ENCODE data around the gene STX19.
"Not testable (repeated sequence)": the region's sequence is repeated elsewhere in the genome, so short reads cannot be mapped to it uniquely, and the experiment has no call there.

Gene STX19, protein sequence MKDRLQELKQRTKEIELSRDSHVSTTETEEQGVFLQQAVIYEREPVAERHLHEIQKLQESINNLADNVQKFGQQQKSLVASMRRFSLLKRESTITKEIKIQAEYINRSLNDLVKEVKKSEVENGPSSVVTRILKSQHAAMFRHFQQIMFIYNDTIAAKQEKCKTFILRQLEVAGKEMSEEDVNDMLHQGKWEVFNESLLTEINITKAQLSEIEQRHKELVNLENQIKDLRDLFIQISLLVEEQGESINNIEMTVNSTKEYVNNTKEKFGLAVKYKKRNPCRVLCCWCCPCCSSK

DNA sequence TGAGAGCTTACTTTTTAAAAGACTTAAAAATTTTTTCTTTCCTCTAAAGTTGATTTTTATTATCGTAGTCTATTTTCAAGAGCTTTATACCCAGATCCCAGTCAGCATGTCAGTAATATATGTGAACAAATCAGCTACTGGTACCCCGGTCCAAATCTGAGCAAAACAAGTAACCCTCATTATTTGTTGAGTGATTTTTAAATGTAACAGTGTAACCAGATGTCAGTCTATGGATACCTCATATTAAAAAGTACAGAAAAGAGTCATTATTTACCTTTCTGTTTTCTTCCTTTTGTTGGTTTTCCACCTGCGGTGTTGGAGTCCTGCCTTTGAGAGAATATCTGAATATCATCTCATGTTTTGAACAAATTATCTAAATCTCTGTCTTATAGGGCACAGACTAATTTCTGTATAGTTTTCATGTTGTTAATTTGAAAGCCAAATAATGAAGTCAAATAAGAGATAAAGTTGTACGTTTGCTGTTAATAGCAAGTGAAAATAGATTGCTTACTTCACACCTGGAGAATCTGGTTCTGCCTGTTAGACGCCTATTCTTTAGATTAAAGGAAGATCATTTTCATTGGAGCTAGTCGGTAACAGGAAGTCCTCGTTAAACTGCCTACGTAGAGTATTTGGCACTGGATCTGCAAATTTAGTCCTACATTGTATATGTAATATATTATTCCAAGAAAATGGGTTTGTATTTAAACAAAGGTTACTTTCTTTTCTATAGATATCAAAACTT is at the start of gene STX19:
TSS of gene STX19 (minus strand) at position 505 of the 745 bp plus-strand sequence. CDS start 13,328 bp downstream, outside the sequence.
- no peak for DNase-seq (ENCODE audit: low read depth)

DNA sequence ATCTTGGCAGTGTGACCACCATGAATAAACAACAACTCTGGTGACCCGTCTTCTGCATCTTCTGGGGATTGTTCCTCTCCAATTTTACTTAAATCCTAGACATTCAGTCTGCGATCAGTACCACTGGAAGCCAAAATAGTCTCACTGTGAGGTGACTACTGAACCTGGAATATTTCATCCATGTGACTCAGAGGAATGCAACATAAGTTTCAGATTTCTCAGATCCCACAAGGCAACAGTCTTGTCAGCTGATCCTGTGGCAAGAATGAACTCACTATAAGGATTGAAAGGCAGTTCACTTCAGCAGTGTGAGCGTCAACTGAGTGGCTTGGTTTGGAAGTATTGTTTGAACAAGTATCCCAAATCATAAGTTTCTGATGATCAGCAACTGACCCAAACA is 47.7 kb upstream of the STX19 start:
- no peak for DNase-seq (ENCODE audit: low read depth)

DNA sequence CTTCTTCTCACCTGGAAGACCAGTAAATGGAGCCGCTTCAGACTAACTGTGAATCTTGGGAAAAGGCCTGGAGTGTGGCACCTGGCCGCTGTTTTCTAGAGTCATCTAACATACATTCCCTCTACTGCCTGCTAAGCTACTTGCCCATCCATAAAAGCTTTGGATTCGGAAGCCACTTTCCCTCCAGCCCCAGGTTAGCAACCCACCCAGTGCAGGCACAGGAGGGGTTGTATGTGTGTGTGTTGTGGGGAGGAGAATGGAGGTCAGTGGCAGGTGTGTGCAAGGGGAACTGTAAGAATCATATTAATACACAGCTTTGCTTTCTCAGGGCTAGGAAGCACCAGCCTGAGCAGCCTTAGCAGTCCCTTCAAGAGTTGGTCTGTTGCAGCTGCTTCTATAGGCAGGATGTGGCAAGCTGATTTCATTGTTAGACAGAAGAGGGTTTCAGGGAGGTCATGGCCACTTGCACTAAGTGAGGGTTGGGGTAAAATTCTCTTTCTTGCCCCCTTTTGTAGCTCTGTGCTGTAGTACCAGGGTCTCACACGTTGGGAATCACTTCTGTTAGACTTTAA is 43.4 kb upstream of the STX19 start:
- DNase-seq (ENCODE audit: low read depth): no peak

DNA sequence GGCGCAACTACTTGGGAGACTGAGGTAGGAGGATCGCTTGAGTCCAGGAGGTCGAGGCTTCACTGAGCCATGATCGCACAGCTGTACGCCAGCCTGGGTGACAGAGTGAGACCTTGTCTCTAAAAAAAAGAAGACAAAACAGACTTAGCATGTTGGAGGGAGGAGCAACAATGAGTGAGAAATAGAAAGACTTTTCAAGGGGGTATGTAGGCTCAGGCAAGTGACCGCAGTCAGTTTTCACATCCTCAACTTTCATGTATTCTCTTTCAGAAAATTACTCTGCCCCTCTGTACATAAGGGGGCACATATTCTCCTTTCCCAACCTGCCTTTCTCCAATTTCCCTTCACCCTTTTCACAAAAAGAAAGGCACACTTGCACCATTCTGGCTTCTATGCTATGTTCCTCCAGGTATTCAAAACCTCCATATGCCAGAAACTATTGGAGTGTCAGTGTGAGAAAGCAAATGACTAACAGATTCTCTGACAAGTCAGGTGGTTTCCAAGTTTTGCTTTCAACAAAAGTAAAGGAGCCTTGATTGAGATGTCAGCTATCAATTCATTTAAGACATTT is 42.0 kb upstream of the STX19 start:
- no peak for DNase-seq (ENCODE audit: low read depth)

DNA sequence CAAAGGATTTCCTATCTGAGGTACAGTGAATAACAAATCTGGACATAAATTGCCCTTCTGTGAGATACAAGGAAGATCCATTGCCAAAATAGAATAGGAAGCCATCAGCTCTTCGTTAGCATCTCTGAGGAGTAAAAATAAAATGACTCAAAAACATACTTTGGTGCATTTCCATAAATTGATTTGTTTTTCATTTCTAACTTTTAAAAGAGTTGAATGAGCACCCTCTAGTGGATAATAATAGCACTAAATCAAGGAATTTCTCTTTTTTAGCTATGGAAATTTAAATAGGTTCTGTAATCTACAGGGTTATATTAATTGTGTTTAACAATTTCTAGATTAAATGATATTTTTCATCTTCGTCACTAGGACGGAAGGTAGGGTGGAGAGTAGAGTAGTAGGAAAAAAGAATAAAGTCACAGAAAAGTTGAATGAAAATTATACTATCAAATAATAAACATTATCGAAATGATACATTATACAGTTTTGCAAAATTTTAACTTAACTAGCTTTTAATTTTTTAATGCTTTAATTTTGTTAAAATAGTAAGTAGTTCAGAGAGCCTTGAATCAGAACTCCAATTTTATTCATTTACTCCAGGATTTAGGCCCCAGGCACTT is 40.9 kb upstream of the STX19 start:
- DNase-seq (ENCODE audit: low read depth): no peak

DNA sequence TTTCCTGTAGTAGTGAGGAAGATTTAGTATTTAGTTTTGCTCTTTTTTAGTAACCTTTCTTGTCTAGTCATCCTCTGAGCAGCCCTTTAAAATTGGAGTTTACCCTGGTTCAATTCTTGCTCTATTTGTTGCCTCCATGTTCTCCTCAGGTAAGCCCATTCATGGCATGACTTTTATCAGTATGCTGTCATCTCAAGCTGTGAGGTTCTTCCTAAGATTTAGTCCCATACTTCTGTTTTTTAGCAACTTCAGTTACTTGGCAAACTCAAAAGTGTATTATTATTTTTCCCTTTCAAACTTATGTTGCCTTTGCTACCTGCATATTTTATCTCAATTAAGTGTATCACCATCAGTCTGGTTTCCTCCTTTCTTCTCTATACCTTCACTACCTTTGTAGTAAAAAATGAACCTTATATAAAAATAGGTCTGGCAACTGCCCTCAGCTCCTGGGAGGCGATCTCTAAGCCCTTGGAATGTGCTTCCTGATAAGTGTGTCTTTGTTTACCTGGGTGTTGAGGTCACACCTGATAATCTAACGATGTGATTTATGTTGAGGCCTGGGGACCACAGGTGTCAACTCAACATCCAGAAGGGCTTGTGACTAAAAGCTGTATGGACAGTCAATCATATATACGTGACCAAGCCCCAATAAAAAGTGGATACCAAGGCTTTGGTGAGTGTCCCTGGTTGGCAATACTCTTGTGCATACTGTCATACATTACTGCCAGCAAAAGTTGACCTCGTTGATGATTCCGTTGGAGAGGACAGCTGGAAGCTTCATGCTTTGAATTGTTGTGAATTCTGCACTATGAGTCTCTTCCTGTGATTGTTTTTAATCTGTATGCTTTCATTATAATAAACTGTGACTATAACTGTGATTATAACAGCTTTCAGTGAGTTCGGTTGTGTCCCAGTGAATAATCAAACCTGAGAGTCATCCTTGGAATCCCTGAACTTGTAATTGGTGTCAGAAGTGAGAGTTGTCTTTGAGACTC is 38.4 kb upstream of the STX19 start:
- no peak for DNase-seq (ENCODE audit: low read depth)

DNA sequence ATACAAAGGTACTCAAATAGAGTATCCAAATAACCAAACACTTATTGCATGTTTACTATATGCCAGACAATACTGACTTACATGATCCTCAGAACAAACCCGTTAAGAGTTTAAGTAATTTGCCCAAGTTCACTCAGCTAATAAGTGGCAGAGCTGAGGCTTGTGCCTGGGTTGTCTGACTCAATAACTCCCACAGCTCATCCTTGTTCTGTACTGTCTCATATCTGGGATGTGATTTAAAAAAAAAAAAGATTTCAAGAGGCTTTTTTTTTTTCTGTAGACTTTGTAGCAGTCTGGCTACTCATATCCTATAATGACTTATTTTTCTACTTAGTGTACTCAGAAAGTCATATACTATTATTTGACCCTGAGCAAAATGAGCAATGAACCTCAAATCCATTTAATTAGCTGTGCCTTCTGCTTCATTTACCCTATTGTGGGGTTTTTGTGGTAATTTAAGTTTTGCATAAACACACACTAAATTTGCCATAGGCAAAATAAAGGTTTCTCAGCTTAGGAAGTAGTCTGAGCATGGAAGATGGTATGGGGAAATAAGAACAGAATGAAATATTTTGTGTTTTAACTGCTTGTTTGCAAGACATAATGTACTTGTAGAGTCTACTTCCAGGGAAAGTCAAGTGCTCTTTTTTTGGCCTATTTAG is 37.6 kb upstream of the STX19 start:
- no peak for DNase-seq (ENCODE audit: low read depth)

DNA sequence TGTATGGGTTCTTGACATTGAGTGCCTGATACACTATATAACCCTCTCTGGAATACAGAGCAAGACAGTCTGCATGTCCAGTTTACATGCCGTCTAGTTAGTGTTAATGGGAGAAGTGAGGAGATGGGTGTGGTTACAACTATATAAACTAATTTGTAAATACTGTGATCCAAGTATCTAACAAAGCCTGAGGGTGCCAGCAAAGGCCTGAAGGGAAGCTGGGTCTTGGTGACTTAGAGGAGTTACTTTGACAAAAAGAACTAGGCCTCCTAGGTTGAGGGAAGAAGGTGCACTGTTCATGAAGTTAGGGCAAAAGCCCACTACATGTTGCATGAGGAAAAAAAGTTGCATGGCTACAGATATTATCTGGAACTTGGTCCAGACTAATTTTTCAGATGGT is 36.7 kb upstream of the STX19 start:
- DNase-seq (ENCODE audit: low read depth): no peak

DNA sequence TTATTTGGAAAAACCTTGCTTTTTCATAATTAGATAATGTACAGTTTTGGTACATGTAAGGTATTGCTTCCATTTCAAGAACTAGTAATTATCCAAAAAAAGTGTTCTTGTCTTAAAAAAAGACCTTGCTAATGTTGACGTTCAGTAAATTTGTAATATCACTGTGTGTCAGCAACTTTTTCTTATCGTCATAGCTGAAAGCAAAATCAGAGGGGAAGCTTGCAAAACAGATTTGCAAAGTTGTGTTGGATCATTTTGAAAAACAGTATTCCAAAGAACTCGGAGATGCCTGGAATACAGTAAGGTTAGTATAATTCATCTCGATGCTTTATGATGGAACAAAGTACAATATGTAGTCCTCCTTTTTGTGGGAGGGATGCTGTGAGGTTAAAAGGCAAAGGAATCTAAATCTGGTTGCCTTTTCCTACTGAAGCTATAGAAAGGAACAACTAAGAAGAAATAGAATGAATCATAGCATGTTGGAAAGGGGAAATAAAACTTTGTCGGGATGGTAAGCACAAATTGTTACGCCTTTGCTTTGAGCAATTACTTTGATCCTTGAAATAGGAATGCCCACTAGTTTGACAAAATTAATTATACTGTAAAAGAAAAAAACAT is 36.0 kb upstream of the STX19 start:
- no peak for DNase-seq (ENCODE audit: low read depth)

DNA sequence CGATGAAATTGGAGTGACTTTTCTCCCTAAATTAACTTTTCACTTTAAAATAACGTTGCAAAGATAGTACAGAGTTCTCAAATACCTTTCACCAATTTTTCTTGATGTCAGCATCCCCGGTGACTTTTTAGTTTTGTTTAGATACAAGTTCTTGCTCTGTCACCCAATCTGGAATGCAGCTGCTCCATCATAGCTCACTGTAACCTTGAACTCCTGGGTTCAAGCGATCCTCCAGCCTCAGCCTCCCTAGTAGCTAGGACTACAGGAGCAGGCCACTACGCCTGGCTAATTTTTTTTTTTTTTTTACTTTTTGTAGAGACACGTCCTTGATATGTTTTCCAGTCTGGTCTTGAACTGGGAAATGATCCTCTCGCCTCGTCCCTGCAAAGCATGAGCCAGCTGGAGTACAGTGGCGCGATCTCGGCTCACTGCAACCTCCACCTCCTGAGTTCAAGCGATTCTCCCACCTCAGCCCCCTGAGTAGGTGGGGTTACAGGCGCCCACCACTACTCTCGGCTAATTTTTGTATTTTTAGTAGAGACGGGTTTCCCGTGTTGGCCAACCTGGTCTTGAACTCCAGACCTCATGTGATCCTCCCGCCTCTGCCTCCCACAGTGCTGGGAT is 35.2 kb upstream of the STX19 start:
- no peak for DNase-seq (ENCODE audit: low read depth)

DNA sequence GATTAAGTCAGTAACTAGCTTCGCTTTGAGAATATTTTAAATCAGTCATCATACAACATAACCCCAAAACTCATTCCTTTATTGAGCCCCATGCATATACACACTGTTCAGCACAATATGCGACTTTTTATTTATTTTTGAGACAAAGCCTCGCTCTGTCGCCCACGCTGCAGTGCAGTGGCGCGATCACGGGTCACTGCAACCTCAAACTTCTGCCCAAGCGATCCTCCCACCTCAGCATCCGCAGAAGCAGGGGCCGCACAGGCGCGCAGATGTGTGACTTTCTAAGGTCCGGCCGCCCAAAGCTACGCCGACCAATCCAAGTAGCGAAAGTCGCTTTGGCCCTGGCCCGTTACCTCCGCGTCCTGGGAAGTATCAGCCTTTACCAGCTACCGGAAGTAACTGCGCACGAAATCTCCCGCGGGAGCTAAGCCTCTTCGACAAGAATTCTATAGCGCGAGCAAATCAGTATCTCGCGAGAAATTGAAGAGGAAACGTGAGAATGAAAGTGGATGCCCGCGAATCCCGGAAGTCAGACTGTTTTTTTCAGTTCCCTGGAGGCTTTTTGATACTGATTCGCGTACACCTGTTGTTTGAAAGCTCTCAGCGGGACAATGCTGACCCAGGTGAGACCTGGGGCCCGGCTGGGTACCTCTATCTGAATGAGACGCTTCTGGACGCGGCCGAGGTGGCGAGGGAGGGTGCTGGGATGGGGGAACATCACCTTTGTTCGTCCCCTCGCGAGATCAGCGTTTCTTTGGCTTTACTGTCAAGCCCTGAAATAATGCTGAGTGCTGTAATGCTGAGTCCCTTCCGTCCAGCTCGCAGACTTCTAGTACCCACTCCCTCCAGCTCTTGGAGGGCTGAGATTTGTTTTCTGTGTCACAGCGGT is 34.4 kb upstream of the STX19 start, which contains the start of the genes DHFR2 and NSUN3:
TSS of gene DHFR2 (minus strand) at position 404 of the 892 bp plus-strand sequence. CDS start 1,405 bp downstream, outside the sequence.
TSS of gene NSUN3 (plus strand) at position 549 of the 892 bp plus-strand sequence. CDS start at position 615, 66 bp downstream.
- peak; percentile 60 for DNase-seq (ENCODE audit: low read depth)

DNA sequence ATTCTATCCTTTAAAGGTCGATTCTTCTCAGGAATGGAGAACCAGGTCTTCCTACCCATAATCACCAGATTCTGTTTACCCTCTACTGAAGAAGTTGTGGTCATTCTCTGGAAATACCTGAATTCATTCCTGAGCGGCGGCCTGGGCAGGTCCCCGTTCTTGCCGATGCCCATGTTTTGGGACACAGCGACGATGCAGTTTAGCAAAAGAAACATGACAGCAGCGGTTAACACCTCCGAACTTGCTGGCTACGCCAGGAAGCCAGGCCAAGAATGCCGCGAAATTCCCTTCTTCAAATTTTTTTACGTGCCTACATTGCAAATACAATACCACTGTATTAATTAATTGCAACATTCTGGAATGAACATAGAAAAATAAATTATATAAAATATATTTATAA is 32.9 kb upstream of the STX19 start:
- DNase-seq (ENCODE audit: low read depth): no peak

DNA sequence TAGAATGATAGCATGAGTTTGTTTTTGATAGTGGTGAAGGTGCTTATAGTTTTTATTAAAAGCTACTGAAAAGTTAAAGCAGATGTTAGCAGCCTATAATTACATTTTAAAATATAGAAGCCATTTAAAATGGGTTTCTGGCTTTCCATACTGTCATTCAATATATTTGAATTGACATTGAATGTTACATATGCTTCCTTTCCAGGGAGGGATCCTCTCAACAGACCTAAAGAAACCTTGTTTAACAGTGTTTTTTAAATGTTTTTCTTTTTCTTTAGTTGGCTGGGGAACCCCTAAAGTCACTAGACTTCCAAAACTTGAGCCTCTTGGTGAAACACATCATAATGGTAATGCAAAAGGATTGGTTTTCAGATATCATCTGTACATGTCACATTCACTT is 22.1 kb upstream of the STX19 start:
- DNase-seq (ENCODE audit: low read depth): no peak

DNA sequence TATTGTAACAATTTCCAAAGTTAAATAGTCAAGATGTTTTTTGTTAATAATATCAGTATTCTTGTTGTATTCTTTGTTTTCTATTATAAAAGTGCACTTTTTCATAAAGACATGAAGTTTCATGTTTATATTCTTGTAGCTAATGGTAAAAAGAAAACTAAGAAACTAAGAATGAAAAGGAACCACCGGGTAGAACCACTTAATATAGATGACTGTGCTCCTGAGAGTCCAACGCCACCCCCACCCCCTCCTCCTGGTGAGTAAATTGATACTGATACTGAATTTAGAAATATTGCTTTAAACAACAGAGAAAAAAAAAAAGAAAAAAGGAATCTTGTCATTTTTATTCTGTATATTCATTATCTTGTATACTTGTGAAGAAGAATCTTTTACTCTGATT is 20.9 kb upstream of the STX19 start:
- DNase-seq (ENCODE audit: low read depth): no peak

DNA sequence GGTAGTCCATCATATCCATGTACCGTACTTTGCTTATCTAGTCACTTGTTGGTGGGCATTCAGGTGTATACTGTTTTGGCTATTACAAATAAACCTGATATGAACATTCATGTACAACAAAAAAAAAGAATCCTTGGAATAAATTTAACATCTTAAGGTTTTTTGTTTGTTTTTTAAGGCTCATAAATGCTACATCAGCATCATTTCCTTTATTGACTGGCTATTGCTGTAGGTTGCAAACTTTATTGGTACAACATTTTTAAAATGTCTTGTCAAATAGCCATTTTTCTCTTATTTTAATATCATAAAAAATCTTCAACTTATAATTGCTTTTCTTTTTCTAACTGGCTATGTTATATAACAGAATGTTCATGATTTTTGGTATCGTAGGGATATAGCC is 18.1 kb upstream of the STX19 start:
- no peak for DNase-seq (ENCODE audit: low read depth)

DNA sequence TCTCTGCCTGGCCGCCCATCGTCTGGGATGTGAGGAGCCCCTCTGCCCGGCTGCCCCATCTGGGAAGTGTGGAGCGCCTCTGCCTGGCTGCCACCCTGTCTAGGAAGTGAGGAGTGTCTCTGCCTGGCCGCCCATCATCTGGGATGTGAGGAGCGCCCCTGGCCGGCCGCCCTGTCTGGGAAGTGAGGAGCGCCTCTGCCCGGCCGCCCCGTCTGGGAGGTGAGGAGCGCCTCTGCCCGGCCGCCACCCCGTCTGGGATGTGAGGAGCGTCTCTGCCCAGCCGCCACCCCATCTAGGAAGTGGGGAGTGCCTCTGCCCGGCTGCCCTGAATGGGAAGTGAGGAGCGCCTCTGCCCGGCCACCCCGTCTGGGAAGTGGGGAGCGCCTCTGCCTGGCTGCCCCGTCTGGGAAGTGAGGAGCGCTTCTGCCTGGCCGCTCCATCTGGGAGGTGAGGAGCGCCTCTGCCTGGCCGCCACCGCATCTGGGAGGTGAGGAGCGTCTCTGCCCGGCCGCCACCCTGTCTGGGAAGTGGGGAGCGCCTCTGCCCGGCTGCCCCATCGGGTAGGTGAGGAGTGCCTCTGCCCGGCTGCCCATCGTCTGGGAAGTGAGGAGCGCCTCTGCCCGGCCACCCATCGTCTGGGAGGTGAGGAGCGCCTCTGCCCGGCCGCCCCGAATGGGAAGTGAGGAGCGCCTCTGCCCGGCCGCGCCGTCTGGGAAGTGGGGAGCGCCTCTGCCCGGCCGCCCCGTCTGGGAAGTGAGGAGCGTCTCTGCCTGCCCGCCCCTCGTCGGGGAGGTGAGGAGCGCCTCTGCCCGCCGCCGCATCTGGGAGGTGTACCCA is 15.9 kb upstream of the STX19 start:
- DNase-seq (ENCODE audit: low read depth): not testable (repeated sequence)

DNA sequence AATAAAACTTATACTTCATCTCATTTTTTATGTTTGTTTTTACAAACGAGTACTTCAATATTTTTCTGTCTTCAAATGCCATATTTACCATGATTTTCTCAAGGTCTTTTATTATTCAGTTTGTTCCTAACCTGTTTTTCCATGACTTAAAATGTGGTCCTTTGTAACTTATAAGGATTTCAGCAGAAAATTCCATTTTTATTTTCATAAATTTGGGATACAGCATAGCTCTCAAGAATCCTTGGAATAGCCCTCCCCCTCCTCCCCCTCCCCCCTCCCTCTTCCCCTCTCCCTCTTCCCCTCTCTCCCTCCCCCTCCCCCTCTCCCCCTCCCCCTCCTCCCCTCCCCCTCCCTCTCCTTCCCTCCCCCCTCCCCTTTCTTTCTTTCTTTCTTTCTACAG is 14.9 kb upstream of the STX19 start:
- no peak for DNase-seq (ENCODE audit: low read depth)
